ENCODE results near the gene RPS2.
"Not testable (repeated sequence)": the region's sequence is repeated elsewhere in the genome, so short reads cannot be mapped to it uniquely, and the experiment has no call there.

Gene RPS2

GRCh38 chr16:1942047-1942809 lies 22.4 kb downstream of the RPS2 start:
- DNase-seq (ENCODE audit: low read depth in 2 of 2) = no peak

- DNase-seq (ENCODE audit: low read depth in 2 of 2) = no peak
Measured at GRCh38 chr16:1941162-1942046, 23.2 kb downstream of the RPS2 start.

DNA sequence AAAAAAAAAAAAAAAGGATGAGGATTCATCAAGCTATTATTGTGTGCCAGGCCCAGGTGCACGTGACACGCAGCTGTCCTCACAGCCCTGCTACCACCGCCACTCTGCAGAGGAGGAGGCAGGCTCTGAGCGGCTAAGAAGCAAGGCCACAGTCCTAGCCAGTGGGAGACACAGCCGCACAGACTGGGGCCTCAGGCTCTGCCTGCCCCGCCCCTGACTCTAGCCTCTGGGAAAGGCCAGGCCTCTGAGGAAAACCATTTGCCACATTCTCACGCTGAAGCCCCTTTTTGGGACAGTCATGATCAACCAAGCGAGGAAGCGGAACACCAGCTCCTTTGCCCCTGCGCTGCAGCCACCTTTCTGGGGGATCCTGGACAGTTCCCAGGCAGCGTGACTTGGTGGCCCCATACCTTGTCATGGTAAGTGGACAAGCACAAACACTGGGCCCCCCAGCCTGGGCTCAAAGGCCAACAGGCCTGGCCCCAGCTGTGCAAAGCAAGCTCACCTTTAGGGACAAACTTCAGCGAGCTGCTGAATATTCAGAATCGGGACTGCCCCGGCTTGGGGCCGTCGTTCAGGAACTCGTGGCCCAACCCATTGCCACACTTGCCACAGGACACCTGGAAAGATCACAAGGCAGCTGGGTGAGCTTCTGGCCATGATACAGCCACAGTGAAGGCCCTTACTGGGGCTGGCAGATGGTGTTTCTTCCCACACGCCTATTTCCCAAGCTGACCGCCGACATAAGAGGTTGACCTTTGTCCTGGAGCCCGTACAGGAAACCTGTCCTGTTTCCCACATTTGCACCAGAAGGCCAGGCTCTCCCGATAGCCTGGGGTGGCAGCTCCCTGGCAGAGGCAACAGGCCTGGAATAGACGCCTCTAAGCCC lies 24.1 kb downstream of the RPS2 start:
- DNase-seq (ENCODE audit: low read depth in 2 of 2) = no peak

DNA sequence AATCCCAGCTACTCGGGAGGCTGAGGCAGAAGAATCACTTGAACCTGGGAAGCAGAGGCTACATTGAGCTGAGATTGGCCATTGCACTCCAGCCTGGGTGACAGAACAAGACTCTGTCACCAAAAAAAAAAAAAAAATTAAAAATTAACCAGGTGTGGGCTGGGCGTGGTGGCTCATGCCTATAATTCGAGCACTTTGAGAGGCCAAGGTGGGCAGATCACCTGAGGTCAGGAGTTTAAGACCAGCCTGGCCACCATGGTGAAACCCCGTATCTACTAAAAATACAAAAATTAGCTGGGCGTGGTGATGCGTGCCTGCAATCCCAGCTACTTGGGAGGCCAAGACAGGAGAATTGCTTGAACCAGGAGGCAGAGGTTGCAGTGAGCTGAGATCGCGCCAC lies 24.8 kb downstream of the RPS2 start:
- not testable (repeated sequence) for DNase-seq (ENCODE audit: low read depth in 2 of 2)

GRCh38 chr16:1938910-1939309 lies 25.7 kb downstream of the RPS2 start:
- no peak for DNase-seq (ENCODE audit: low read depth in 2 of 2)

DNA sequence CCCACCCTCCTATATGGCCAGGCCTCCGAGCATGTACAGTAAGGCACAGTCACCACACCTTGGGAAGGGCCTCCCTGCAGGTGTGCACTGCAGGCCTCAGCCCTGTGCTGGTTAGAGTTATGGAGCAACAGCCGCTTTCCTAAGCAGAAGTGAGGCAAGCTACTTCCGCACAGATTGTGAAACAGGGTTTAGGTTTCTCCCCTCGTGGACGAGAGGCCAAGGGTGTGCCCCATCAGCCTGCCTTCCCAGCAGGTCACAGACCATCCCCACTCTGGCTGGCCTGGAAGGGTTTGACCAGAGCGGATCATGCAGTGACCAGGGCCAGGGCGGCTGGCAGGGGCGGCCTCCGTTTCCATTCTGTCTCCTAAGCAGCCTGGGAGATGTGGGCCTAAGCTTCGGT lies 26.3 kb downstream of the RPS2 start:
- DNase-seq (ENCODE audit: low read depth in 2 of 2) = no peak

DNA sequence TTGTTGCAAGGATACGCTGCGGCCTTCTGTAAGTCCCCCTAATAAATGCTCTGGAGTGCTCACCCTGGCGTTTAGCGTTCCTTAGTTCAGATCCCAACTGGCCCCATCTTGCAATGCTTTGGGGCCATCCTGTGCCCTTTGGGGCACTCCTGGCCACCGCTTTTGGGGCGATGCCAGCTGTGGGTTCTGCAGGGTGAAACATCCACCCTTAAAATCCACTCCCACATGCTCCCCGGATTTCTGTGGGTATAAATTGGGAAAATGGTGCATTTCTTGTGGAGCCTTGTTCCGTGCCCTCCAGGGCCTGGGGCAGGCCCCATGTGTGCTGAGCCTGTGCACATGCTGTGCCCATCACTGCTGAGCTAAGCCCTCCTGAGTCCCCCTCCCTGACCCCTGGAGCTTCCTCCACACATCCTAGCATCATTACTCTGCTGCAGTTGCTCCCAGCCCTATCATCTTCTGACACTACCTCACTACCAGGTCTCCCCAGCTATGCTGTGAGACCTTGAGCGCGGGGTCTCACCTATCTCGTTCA lies 27.6 kb downstream of the RPS2 start:
- DNase-seq (ENCODE audit: low read depth in 2 of 2) = no peak

- DNase-seq (ENCODE audit: low read depth in 2 of 2) = no peak
Measured at GRCh38 chr16:1933097-1933661, 31.4 kb downstream of the RPS2 start.

DNA sequence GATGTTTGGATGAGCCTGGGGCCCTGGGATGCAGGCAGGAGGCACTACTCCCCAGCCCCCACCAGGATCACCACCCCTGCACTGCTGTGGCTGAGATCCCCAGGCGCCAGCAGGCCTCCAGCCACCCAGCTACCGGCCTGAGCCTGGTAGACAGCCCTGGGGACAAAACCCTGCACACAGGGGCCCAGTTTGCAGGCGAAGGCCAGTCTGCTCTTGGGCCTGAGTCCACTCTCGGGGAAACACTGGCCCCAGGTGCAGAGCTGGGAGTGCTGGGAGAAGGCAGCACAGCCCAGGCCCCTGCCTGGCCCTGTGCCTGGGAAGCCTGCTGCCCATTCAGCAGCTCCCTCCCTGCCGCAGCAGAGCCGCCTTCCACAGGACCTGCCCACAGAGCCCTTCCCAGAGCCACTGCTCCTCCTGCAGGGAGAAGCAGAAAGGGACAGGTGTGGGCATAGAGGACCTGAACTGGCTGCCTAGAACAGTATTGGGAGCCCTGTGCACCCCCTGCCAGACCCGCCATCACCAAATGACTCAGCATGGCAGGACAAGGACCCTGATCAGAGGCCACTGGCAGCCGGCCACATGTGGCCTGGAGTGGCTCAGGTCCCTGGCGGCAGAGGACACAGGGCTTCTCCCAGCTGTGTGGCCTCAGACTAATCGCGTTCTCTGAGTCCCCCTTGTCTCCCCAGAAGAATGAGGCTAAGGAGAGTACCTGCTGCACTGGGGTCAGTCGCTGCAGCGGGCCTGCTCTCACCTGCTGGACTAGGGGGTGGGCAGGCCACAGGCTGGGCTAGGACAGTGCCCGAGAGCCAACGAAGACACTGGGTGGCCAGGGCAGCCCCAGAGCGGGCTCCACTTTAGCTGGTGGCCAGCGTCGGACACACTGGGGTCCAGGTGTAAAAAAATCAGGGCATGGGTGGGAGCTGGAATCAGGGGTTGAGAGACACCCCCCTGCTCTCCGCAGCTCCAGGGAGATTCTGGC lies 32.3 kb downstream of the RPS2 start:
- no peak for DNase-seq (ENCODE audit: low read depth in 2 of 2)

DNA sequence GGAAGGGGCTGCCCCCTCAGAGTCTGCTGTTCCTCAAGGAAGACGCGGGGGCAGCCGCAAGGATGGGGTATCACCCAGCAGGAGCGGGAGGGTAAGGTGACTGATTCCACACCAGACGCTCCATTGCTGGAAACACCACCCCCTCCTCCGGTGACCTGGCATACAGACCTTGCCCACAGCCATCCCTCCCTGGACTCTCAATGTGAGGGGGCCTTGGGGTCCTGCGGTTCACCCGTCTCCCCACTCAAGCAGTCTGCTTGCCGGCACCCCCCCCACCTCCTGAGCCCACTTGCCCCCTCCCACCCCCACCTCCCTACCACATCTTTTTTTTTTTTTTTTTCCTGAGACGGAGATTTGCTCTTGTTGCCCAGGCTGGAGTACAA lies 34.3 kb downstream of the RPS2 start:
- no peak for DNase-seq (ENCODE audit: low read depth in 2 of 2)

DNA sequence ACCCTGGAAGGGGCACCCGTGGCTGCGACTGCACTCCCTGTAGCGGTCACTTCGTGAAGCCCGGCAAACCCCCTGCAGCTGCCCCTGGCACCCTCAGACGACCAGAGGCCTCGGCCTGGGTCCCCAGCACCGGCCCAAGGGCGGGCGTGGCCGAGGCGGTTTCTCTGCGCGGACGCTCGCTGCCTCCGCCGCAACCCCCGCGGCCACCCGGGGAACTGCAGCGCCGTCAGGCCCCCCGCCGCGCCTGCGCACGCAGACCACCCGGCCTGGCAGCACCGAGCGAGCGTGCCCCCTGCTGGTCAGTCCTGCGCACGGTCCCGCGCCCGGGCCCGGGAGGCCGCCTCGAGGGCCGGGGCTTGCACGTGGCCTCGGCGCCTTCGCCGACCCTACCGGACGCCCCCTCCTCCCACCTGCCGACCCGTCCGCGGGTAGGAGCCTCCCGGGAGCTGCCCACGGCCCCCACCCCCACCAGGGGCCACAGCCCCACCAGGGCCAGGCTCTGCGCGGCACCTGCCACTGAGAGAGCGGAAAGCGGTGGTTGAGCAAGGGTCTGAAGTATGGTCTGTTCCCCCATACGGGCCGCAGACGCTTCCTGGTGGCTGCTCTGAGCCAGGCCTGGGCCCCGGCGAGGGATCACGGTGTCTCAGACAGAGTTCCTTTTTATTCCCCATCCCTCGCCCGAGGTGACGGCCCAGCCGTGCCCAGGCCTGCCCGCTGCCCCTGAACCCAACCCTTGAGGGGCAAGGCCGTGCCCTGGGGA lies 34.9 kb downstream of the RPS2 start:
- DNase-seq (ENCODE audit: low read depth in 2 of 2) = peak; percentile 88 to 96

DNA sequence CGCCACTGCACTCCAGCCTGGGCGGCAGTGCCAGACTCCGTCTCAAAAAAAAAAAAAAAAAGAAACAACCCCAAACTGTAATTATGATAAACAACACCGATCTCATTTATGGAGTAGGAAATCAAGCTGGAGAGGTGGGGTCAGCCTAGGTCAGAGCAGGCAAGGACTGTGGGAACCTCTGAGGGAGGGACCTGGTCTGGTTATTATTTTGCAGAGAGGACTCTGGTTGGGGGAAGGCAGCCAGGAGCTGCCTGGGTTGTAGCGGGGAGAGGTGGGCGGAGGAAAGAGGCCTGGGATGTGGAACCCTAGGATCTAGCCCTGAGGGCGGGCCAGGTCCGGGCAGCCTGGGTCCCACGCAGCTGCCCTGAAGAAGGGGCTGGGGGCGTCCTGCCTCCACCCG lies 35.5 kb downstream of the RPS2 start:
- no peak for DNase-seq (ENCODE audit: low read depth in 2 of 2)

- DNase-seq (ENCODE audit: low read depth in 2 of 2) = no peak
Measured at GRCh38 chr16:1926271-1926670, 38.4 kb downstream of the RPS2 start.

GRCh38 chr16:1924095-1924494 lies 40.5 kb downstream of the RPS2 start:
- no peak for DNase-seq (ENCODE audit: low read depth in 2 of 2)

GRCh38 chr16:1923299-1924034 lies 41.2 kb downstream of the RPS2 start:
- DNase-seq (ENCODE audit: low read depth in 2 of 2) = no peak

GRCh38 chr16:1922357-1922756 lies 42.3 kb downstream of the RPS2 start:
- DNase-seq (ENCODE audit: low read depth in 2 of 2) = no peak

GRCh38 chr16:1920727-1921171 lies 43.9 kb downstream of the RPS2 start:
- peak in 1 of 2 donors; percentile 15 for DNase-seq (ENCODE audit: low read depth in 2 of 2)

- DNase-seq (ENCODE audit: low read depth in 2 of 2) = not testable (repeated sequence)
Measured at GRCh38 chr16:1920122-1920521, 44.5 kb downstream of the RPS2 start.
